T47D (cell line): ENCODE results near the gene RDM1.
"Not testable (repeated sequence)": the region's sequence is repeated elsewhere in the genome, so short reads cannot be mapped to it uniquely, and the experiment has no call there.

Source experiments
- DNase-seq, 2 experiments: peaks; one replicate each; pipeline versions ENCODE4 v3.0.0 to v3.0.0-alpha.2; 2011 to 2012; ENCODE audit warnings: low read depth in 1 of 2, low spot score in 1 of 2
- JUND ChIP-seq: IDR thresholded peaks from 2 replicates; pipeline ENCODE4 v1.6.1; 2012; ENCODE audit warnings: low read depth
- in situ Hi-C: cut with HindIII; loops from 2 replicates; pipeline ENCODE4 v1.10.0; 2016; ENCODE audit warnings: low sequenced_read_pairs, low pct_unique_long_range_greater_than_20kb

The RDM1 gene

GRCh38 chr17:35903451-35903850 lies 27.1 kb downstream of the RDM1 start:
- DNase-seq, result no peak
- TF ChIP-seq JUND, result no peak
- in situ Hi-C loops, result no loop called here

- TF ChIP-seq JUND, result no peak
- no peak for DNase-seq
- in situ Hi-C loops, result no loop called here
Measured at GRCh38 chr17:35901631-35902175, 28.9 kb downstream of the RDM1 start.

GRCh38 chr17:35900708-35901480 lies 29.7 kb downstream of the RDM1 start:
- TF ChIP-seq JUND, result no peak
- in situ Hi-C loops, result no loop called here
- no peak for DNase-seq

- in situ Hi-C loops, result no loop called here
- DNase-seq, result no peak
- no peak for TF ChIP-seq JUND
Measured at GRCh38 chr17:35900280-35900679, 30.3 kb downstream of the RDM1 start.

GRCh38 chr17:35898283-35899070 lies 32.1 kb downstream of the RDM1 start:
- DNase-seq, result no peak
- in situ Hi-C loops, result no loop called here
- no peak for TF ChIP-seq JUND

- in situ Hi-C loops, DNase-seq: not testable (repeated sequence)
Measured at GRCh38 chr17:35897772-35898171, 32.8 kb downstream of the RDM1 start.

- no peak for DNase-seq
- in situ Hi-C loops, result no loop called here
- no peak for TF ChIP-seq JUND
Measured at GRCh38 chr17:35895636-35896587, 34.7 kb downstream of the RDM1 start.

GRCh38 chr17:35894206-35894605 lies 36.4 kb downstream of the RDM1 start:
- TF ChIP-seq JUND, result no peak
- in situ Hi-C loops, result no loop called here
- DNase-seq, result no peak

GRCh38 chr17:35893751-35894150 lies 36.8 kb downstream of the RDM1 start:
- no peak for DNase-seq
- TF ChIP-seq JUND, result no peak
- in situ Hi-C loops, result no loop called here

- no peak for DNase-seq
- TF ChIP-seq JUND, result no peak
- in situ Hi-C loops, result no loop called here
Measured at GRCh38 chr17:35892091-35893035, 38.2 kb downstream of the RDM1 start.

GRCh38 chr17:35891269-35891668 lies 39.3 kb downstream of the RDM1 start:
- in situ Hi-C loops, result no loop called here

GRCh38 chr17:35890774-35891155 lies 39.8 kb downstream of the RDM1 start:
- TF ChIP-seq JUND, result no peak
- peak; percentile 30 to 46 for DNase-seq
- in situ Hi-C loops, result no loop called here

More at GRCh38 chr17:35891269-35891668, 39.3 kb downstream of the RDM1 start:
- no peak for TF ChIP-seq JUND
- DNase-seq, result peak; percentile 28 to 67
